Measurements from ENCODE around the gene MAP4K3. TPM values are rescaled to one million over a fixed set of nuclear protein-coding genes. Genes with fewer than 3 reads are reported as not detected.
"Not testable (repeated sequence)": the region's sequence is repeated elsewhere in the genome, so short reads cannot be mapped to it uniquely, and the experiment has no call there.

MAP4K3 gene
- total RNA-seq, 2 experiments from 2014 or later, result 8.6 to 12.3 TPM

DNA sequence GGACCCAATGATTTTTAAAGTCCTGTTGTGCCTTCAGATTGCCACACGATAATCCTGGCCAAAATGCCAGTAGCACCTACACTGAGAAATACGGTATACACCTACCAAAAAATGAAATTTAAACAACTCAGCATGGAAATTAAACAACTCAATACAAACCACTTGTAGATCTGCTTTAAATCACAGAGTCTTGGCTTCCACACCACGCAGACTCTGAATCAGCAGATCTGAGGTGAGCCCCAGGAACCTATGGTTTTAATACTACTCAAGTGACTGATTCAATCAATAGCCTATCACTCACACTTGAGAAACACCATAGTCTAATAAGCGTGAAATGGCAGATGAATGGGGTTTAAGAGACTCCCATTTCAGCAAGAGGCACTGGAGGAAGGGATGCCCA is 46.9 kb downstream of the MAP4K3 start:
- POLR2A ChIA-PET, result no interaction called here
- Mint-ChIP-seq H3K4me1 (no peaks in the 10 kb centered on the region), H3K9me3 (peaks cover 3% of the 10 kb centered on the region), H3K27me3 (no peaks in the 10 kb centered on the region), H3K4me3 (no peak overlapping the region), H3K36me3 (ENCODE audit: low read depth) (peaks cover 3% of the 10 kb centered on the region), H3K27ac (no peak overlapping the region)
- no peak for DNase-seq
- CTCF ChIA-PET, result no interaction called here

DNA sequence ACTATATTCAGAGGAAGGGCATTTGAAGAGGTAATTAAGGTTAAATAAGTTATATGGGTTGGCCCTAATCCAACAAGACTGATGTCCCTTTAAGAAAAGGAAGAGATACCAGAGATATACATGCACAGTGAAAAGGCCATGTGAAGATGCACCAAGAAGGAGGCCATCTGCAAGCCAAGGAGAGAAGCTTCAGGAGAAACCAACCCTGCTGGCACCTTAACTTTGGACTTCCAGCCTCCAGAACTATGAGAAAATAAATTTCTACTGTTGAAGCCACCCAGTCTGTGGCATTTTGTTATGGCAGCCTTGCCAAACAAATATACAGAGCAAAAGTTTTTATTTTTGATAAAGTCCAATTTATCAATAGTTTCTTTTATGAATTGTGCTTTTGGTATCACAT is 51.0 kb downstream of the MAP4K3 start:
- Mint-ChIP-seq H3K4me3 (no peak overlapping the region), H3K4me1 (no peaks in the 10 kb centered on the region), H3K27me3 (no peaks in the 10 kb centered on the region), H3K27ac (no peak overlapping the region), H3K9me3 (peaks cover 3% of the 10 kb centered on the region), H3K36me3 (ENCODE audit: low read depth) (peaks cover 3% of the 10 kb centered on the region)
- ChIA-PET CTCF (no interaction called here), POLR2A (no interaction called here)
- no peak for DNase-seq

DNA sequence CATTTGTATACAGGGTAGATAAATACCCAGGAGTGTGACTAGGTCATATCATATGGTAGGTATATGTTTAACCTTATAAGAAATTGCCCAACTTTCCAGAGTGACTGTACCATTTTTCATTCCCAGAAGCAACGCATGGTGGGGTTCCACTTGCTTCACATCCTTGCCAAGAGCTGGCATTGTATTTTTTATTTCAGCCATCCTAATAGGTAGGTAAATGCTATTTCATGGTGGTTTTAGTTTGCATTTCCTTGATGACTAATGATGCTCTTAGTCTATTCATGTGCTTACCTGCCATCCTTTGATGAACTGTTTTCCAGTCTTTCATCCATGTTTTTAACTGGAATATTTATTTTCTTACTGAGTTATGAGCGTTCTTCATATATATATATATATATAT is 51.9 kb downstream of the MAP4K3 start:
- peaks cover 3% of the 10 kb centered on the region for H3K36me3 Mint-ChIP-seq (ENCODE audit: low read depth)
- no peaks in the 10 kb centered on the region for H3K4me1 Mint-ChIP-seq
- POLR2A ChIA-PET, result no interaction called here
- no peak for DNase-seq
- peaks cover 3% of the 10 kb centered on the region for H3K9me3 Mint-ChIP-seq
- no peak overlapping the region for H3K4me3 Mint-ChIP-seq
- no peaks in the 10 kb centered on the region for H3K27me3 Mint-ChIP-seq
- CTCF ChIA-PET, result no interaction called here
- no peak overlapping the region for H3K27ac Mint-ChIP-seq

DNA sequence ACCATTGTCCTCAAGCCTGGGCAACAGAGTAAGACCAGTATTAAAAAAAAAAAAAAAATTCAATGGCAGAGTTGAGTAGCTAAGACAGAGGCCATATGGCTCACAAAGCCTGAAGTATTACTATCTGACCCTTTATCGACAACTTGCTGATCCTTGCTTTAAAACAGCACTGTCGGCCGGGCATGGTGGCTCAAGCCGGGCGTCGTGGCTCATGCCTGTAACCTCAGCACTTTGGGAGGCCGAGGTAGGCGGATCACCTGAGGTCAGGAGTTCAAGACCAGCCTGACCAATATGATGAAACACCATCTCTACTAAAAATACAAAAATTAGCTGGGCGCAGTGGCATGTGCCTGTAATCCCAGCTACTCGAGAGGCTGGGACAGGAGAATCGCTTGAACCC is 53.0 kb downstream of the MAP4K3 start:
- DNase-seq; H3K27me3 Mint-ChIP-seq; H3K27ac Mint-ChIP-seq; H3K4me3 Mint-ChIP-seq; H3K9me3 Mint-ChIP-seq; H3K4me1 Mint-ChIP-seq; CTCF ChIA-PET; H3K36me3 Mint-ChIP-seq (ENCODE audit: low read depth): not testable (repeated sequence)
- POLR2A ChIA-PET, result interaction anchor here (0.6 kb wide), 1 partner anchor 126 kb away, joined by 3 read pairs; no protein-coding TSS in a partner anchor

- CTCF ChIA-PET, result no interaction called here
These were observed 53.9 kb downstream of the MAP4K3 start for GRCh38 chr2:39383146-39383545.

GRCh38 chr2:39381653-39382052 is 55.4 kb downstream of the MAP4K3 start:
- Mint-ChIP-seq H3K4me3 (no peak overlapping the region), H3K36me3 (ENCODE audit: low read depth) (peaks cover 3% of the 10 kb centered on the region), H3K9me3 (peaks cover 3% of the 10 kb centered on the region), H3K4me1 (peaks cover 9% of the 10 kb centered on the region), H3K27me3 (no peaks in the 10 kb centered on the region), H3K27ac (no peak overlapping the region)
- ChIA-PET POLR2A (no interaction called here), CTCF (interaction anchor here (1.3 kb wide), 1 partner anchor 52 kb away, joined by 3 read pairs; no protein-coding TSS in a partner anchor)
- no peak for DNase-seq

More at GRCh38 chr2:39383146-39383545, 53.9 kb downstream of the MAP4K3 start:
- H3K27me3 Mint-ChIP-seq, result no peaks in the 10 kb centered on the region
- no peak for DNase-seq
- no peak overlapping the region for H3K27ac Mint-ChIP-seq
- H3K4me3 Mint-ChIP-seq, result no peak overlapping the region
- POLR2A ChIA-PET, result no interaction called here
- H3K36me3 Mint-ChIP-seq (ENCODE audit: low read depth), result peaks cover 3% of the 10 kb centered on the region
- H3K4me1 Mint-ChIP-seq, result peaks cover 3% of the 10 kb centered on the region
- peaks cover 3% of the 10 kb centered on the region for H3K9me3 Mint-ChIP-seq

- H3K27ac Mint-ChIP-seq, result no peak overlapping the region
- CTCF ChIA-PET, result interaction anchor here (1.2 to 2.5 kb wide), 5 partner anchors 12 to 433 kb away, joined by 3 to 15 read pairs (median 4); no protein-coding TSS in a partner anchor
- H3K4me1 Mint-ChIP-seq, result peaks cover 9% of the 10 kb centered on the region
- no peak for DNase-seq
- H3K4me3 Mint-ChIP-seq, result no peak overlapping the region
- H3K27me3 Mint-ChIP-seq, result no peaks in the 10 kb centered on the region
- peaks cover 6% of the 10 kb centered on the region for H3K36me3 Mint-ChIP-seq (ENCODE audit: low read depth)
- POLR2A ChIA-PET, result no interaction called here
- peaks cover 2% of the 10 kb centered on the region for H3K9me3 Mint-ChIP-seq
These were observed 56.4 kb downstream of the MAP4K3 start for GRCh38 chr2:39380525-39381150.

- CTCF ChIA-PET, result interaction anchor here (0.8 to 2.5 kb wide), 7 partner anchors 8 to 432 kb away, joined by 3 to 15 read pairs (median 4); no protein-coding TSS in a partner anchor
- Mint-ChIP-seq H3K27me3 (no peaks in the 10 kb centered on the region), H3K9me3 (peaks cover 4% of the 10 kb centered on the region), H3K36me3 (ENCODE audit: low read depth) (peaks cover 13% of the 10 kb centered on the region), H3K4me3 (no peak overlapping the region), H3K4me1 (peaks cover 9% of the 10 kb centered on the region), H3K27ac (no peak overlapping the region)
- DNase-seq, result no peak
- POLR2A ChIA-PET, result no interaction called here
These were observed 57.2 kb downstream of the MAP4K3 start for GRCh38 chr2:39379643-39380524.

DNA sequence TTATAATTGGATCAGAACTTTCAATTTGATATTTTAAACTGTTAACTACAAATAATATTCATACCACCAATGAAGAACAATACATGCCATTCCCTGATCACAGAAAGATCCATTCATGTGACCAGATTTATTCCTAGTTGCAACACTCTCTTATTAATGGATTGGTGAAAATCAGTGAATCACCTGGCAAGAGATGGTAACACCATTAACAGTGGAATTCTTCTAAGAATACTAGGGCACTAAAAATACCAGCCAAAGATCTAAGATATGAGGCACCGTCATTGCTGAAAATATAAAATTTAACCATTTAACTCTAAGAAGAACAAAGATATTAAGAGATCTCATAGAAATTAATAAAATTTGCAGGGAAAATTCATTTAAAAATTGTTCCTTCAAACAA is 58.1 kb downstream of the MAP4K3 start:
- ChIA-PET CTCF (interaction anchor here (0.8 to 2.5 kb wide), 6 partner anchors 9 to 352 kb away, joined by 3 to 15 read pairs (median 4); no protein-coding TSS in a partner anchor), POLR2A (no interaction called here)
- H3K36me3 Mint-ChIP-seq (ENCODE audit: low read depth), result peaks cover 16% of the 10 kb centered on the region
- H3K9me3 Mint-ChIP-seq, result peaks cover 4% of the 10 kb centered on the region
- H3K27ac Mint-ChIP-seq, result no peak overlapping the region
- no peaks in the 10 kb centered on the region for H3K27me3 Mint-ChIP-seq
- H3K4me3 Mint-ChIP-seq, result no peak overlapping the region
- no peak for DNase-seq
- peaks cover 9% of the 10 kb centered on the region for H3K4me1 Mint-ChIP-seq

DNA sequence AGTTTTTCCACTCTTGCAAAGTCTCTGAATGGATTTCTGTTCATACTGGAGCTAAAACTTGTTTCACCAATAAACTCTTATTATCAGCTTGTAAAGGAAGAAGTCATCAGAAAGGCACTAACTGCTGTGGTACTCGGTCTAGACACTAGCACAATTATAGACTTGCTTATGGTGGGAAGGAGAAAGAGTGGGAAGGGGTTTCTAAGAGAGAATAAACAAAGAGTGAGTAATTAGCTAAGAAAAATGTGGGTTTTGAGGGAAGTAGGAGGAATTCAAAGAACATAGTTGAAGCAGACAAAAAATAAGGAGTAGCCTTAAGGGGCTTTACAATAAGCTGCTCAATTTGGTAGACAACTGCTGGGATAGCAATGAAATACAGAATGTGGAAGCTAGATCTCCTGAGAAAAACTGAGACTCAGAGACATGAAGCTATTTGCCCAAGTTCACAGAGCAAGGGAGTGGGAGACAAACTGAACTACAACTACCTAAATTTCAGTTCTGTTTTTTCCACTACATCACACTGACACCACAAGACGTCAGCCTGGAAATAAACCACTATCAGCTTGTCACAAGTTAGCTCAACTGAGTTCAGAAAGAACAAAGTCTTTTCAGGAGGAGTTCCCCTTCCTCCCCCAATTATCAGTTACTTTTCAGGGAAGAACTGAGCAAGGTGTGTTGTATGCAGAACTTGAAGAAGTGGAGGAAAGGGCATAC is 59.7 kb downstream of the MAP4K3 start:
- Mint-ChIP-seq H3K27ac (no peak overlapping the region), H3K4me1 (peaks cover 9% of the 10 kb centered on the region), H3K36me3 (ENCODE audit: low read depth) (peaks cover 32% of the 10 kb centered on the region), H3K9me3 (peaks cover 11% of the 10 kb centered on the region), H3K4me3 (no peak overlapping the region), H3K27me3 (no peaks in the 10 kb centered on the region)
- no peak for DNase-seq
- ChIA-PET POLR2A (interaction anchor here (0.8 kb wide), 1 partner anchor 9 kb away, joined by 3 read pairs; no protein-coding TSS in a partner anchor), CTCF (interaction anchor here (0.6 to 2.1 kb wide), 8 partner anchors 61 to 1542 kb away, joined by 3 to 8 read pairs (median 3); no protein-coding TSS in a partner anchor)

DNA sequence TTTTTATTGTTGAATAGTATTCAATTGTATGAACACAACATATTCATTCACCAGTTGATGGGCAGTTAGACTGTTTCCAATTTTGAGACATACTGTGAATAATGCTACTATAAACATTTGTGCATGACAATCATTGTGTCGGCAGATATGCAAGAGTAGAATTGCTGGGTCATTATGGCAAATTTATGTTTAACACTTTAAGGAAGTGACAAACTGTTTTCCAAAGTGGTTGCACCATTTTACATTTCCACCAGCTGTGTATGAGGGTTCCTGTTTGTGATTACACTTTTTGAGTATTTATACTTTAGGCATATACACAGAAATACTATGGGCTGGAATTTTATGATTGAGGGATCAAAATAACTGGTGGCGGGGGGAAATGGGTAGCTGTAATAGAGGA is 61.2 kb downstream of the MAP4K3 start:
- no peaks in the 10 kb centered on the region for H3K27me3 Mint-ChIP-seq
- POLR2A ChIA-PET, result no interaction called here
- no peak overlapping the region for H3K4me3 Mint-ChIP-seq
- H3K36me3 Mint-ChIP-seq (ENCODE audit: low read depth), result peaks cover 40% of the 10 kb centered on the region
- peaks cover 14% of the 10 kb centered on the region for H3K9me3 Mint-ChIP-seq
- no peak overlapping the region for H3K27ac Mint-ChIP-seq
- CTCF ChIA-PET, result interaction anchor here (0.6 kb wide), 1 partner anchor 103 kb away, joined by 3 read pairs; no protein-coding TSS in a partner anchor
- H3K4me1 Mint-ChIP-seq, result peaks cover 9% of the 10 kb centered on the region
- no peak for DNase-seq

DNA sequence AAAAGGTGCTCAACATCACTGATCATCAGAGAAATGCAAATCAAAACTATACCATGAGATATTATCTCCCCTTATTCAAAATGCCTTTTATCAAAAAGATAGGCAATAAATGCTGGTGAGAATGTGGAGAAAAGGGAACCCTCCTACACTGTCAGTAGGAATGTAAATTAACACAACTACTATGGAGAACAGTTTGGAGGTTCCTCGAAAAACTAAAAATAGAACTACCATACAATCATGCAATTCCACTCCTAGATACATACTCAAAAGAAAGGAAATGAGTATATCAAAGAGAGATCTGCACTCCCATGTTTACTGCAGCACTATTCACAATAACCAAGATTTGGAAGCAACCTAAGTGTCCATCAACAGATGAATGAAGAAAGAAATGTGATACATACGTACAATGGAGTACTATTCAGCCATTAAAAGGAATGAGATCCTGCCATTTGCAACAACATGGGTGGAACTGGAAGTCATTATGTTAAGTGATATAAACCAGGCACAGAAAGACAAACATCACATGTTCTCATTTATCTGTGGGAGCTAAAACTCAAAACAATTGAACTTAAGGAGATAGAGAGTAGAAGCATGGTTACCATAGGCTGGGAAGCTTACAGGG is 63.8 kb downstream of the MAP4K3 start:
- no peak overlapping the region for H3K4me3 Mint-ChIP-seq
- peaks cover 16% of the 10 kb centered on the region for H3K9me3 Mint-ChIP-seq
- CTCF ChIA-PET, result no interaction called here
- DNase-seq, result no peak
- no peaks in the 10 kb centered on the region for H3K27me3 Mint-ChIP-seq
- H3K4me1 Mint-ChIP-seq, result peaks cover 13% of the 10 kb centered on the region
- H3K27ac Mint-ChIP-seq, result no peak overlapping the region
- POLR2A ChIA-PET, result no interaction called here
- peaks cover 43% of the 10 kb centered on the region for H3K36me3 Mint-ChIP-seq (ENCODE audit: low read depth)

Data from activated CD4-positive, alpha-beta memory T cell treated with anti-CD3 and anti-CD28 coated beads, Interleukin-2, amount 10 ng/mL, durations not matched to agents 7 days and 5 days (primary cell).